LNCaP clone FGC (cell line): ENCODE measurements around the gene CAPN2.

ENCODE experiments used
- DNase-seq: peaks from one replicate; pipeline ENCODE4 v3.0.0-alpha.2; 2011; ENCODE audit warnings: low read depth
- H3K4me3 ChIP-seq: 2 replicates; pipeline ENCODE4 v1.5.1; 2011; ENCODE audit warnings: mild to moderate bottlenecking, low read depth, low read length, control low read depth
- TF ChIP-seq, protein P1 (sequence below): IDR thresholded peaks from 2 replicates; pipeline ENCODE4 v1.5.1; 2012; ENCODE audit warnings: mild to moderate bottlenecking; ENCODE audit not compliant: control insufficient read depth, insufficient read depth; ENCODE audit errors: extremely low read depth

CAPN2 gene

DNA sequence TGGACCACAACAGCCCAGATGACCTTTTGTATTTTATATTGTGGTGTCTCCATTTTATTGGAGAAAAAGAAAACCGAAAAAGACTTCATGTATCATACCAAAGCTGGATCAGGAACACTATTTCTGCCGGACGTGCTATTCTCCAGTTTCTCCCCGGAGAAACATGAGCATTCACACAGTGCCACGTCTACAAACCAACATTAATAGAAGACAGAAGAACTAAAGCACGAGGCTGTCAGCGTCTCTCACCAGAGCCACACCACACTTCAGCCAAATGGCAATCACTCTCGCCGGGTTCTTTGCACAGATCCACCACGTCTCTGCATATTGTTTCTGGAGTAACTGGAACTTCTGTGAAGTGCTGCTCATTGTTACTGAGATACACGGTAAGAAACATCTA, 108.6 kb downstream of the CAPN2 start:
- H3K4me3 ChIP-seq: no peak overlapping the region
- TF ChIP-seq, protein P1, sequence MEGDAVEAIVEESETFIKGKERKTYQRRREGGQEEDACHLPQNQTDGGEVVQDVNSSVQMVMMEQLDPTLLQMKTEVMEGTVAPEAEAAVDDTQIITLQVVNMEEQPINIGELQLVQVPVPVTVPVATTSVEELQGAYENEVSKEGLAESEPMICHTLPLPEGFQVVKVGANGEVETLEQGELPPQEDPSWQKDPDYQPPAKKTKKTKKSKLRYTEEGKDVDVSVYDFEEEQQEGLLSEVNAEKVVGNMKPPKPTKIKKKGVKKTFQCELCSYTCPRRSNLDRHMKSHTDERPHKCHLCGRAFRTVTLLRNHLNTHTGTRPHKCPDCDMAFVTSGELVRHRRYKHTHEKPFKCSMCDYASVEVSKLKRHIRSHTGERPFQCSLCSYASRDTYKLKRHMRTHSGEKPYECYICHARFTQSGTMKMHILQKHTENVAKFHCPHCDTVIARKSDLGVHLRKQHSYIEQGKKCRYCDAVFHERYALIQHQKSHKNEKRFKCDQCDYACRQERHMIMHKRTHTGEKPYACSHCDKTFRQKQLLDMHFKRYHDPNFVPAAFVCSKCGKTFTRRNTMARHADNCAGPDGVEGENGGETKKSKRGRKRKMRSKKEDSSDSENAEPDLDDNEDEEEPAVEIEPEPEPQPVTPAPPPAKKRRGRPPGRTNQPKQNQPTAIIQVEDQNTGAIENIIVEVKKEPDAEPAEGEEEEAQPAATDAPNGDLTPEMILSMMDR: no peak
- no peak for DNase-seq

DNA sequence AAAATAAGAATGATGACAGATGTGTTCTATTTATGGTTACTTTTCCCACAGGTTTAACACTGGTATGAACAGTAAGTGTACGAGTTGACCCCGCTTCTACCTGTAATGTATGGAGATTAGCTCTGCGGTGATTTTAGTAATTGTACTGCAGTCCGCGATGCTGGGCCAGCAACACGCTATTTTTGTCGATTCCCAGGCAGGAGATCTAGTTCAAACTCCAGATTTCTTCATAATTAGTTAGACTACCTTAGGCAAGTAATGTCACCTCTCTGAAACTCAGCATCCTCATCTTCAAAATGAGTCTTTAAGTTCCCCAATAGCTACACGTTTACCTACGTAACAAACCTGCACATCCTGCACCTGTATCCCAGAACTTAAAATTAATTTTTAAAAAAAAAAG, 111.9 kb downstream of the CAPN2 start:
- no peak overlapping the region for H3K4me3 ChIP-seq
- DNase-seq: no peak
- TF ChIP-seq, protein P1: no peak

DNA sequence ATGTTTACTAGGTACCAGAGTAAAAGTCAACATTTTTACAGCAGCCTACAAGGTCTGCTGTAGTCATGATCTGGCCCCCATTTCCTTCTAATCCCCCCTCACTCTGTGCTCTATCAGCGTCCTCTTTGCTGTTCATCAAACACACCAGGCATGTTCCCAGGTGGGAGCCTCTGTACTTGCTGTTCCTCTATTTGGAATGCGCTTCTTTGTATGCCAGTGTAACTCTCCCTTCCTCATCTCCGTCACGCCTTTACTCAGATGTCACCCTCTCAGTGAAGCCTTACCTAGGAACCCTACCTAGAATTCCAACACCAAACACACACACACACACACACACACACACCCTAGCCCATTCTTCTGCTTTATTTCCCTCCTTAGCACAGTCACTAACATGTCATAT, 112.4 kb downstream of the CAPN2 start:
- DNase-seq: no peak
- H3K4me3 ChIP-seq: no peak overlapping the region
- TF ChIP-seq, protein P1: no peak
